Astrocyte (in vitro differentiated cells and primary cell): ENCODE measurements around the gene HOXA2. TPM values are rescaled to one million over a fixed set of nuclear protein-coding genes. Genes with fewer than 3 reads are reported as not detected.

Experiments
- DNase-seq: peaks from one replicate; pipeline ENCODE4 v3.0.0-alpha.2; 2010; ENCODE audit warnings: low read depth
- FAIRE-seq: peaks from 2 replicates; lab custom pipeline; 2011; peaks lifted over from hg19 to GRCh38; lab: Jason Lieb, UNC
- H2AFZ ChIP-seq: 2 replicates; pipeline ENCODE4 v1.6.0; 2012; ENCODE audit warnings: low read depth, low read length, inconsistent platforms
- H3K27ac ChIP-seq: 2 replicates; pipeline ENCODE4 v1.5.1; 2011; ENCODE audit warnings: low read depth, low read length, inconsistent platforms
- H3K27me3 ChIP-seq: 2 replicates; pipeline ENCODE4 v1.6.0; 2011; ENCODE audit warnings: low read length, inconsistent platforms; ENCODE audit not compliant: insufficient read depth
- H3K36me3 ChIP-seq: 2 replicates; pipeline ENCODE4 v1.5.1; 2011; ENCODE audit warnings: low read length, inconsistent platforms; ENCODE audit not compliant: insufficient read depth
- H3K4me1 ChIP-seq: 2 replicates; pipeline ENCODE4 v1.5.1; 2011; ENCODE audit warnings: low read length, inconsistent platforms; ENCODE audit not compliant: insufficient read depth
- H3K4me2 ChIP-seq: 2 replicates; pipeline ENCODE4 v1.6.0; 2012; ENCODE audit warnings: low read length, inconsistent platforms
- H3K4me3 ChIP-seq: 2 replicates; pipeline ENCODE4 v1.5.1; 2011; ENCODE audit warnings: low read depth, mild to moderate bottlenecking, low read length, inconsistent platforms; ENCODE audit not compliant: insufficient read depth
- H3K79me2 ChIP-seq: 2 replicates; pipeline ENCODE4 v1.6.0; 2012; ENCODE audit warnings: mild to moderate bottlenecking, low read length, inconsistent platforms; ENCODE audit not compliant: insufficient read depth
- H3K9ac ChIP-seq: 2 replicates; pipeline ENCODE4 v1.6.0; 2012; ENCODE audit warnings: mild to moderate bottlenecking, low read length, inconsistent platforms
- H3K9me3 ChIP-seq: 2 replicates; pipeline ENCODE4 v1.5.1; 2012; ENCODE audit warnings: low read depth, mild to moderate bottlenecking, low read length, inconsistent platforms; ENCODE audit not compliant: insufficient read depth
- H4K20me1 ChIP-seq: 2 replicates; pipeline ENCODE4 v1.6.0; 2012; ENCODE audit warnings: low read length, inconsistent platforms; ENCODE audit not compliant: insufficient read depth
- H3K27ac Mint-ChIP-seq: one replicate; pipeline ENCODE4 v1.8.0; 2021; ENCODE audit warnings: mild to moderate bottlenecking, mixed read lengths; ENCODE audit not compliant: unreplicated experiment
- H3K27me3 Mint-ChIP-seq: one replicate; pipeline ENCODE4 v1.8.0; 2021; ENCODE audit warnings: low read depth, mixed read lengths; ENCODE audit not compliant: unreplicated experiment
- H3K36me3 Mint-ChIP-seq: one replicate; pipeline ENCODE4 v1.8.0; 2021; ENCODE audit warnings: low read depth, mixed read lengths; ENCODE audit not compliant: unreplicated experiment
- H3K4me1 Mint-ChIP-seq: one replicate; pipeline ENCODE4 v1.8.0; 2021; ENCODE audit warnings: low read depth, mixed read lengths; ENCODE audit not compliant: unreplicated experiment
- H3K4me3 Mint-ChIP-seq: one replicate; pipeline ENCODE4 v1.8.0; 2021; ENCODE audit warnings: mild to moderate bottlenecking, moderate library complexity, mixed read lengths; ENCODE audit not compliant: unreplicated experiment
- H3K9me3 Mint-ChIP-seq: one replicate; pipeline ENCODE4 v1.8.0; 2021; ENCODE audit warnings: mild to moderate bottlenecking, mixed read lengths; ENCODE audit not compliant: unreplicated experiment
- CTCF ChIP-seq: IDR thresholded peaks from 2 replicates; pipeline ENCODE4 v1.5.1; 2011; ENCODE audit warnings: low read depth, mild to moderate bottlenecking, inconsistent platforms, low read length, moderate library complexity; ENCODE audit not compliant: insufficient read depth
- EZH2 ChIP-seq: IDR thresholded peaks from 2 replicates; pipeline ENCODE4 v1.6.1; 2012; ENCODE audit warnings: mild to moderate bottlenecking, low read length, inconsistent platforms; ENCODE audit not compliant: insufficient read depth
- total RNA-seq: library from RNA; stranded (reverse); gene quantifications from 2 replicates; pipeline ENCODE4 v1.2.1, GENCODE V29; 2021

The HOXA2 gene
- total RNA-seq, 1 donor from 2014 or later = not detected

GRCh38 chr7:27145165-27145913 is 42.9 kb upstream of the HOXA2 start:
- no peak overlapping the region for H2AFZ ChIP-seq
- H3K36me3 ChIP-seq = no peaks in the 10 kb centered on the region
- H4K20me1 ChIP-seq = peaks cover 2% of the 10 kb centered on the region
- peaks cover 18% of the 10 kb centered on the region for H3K9me3 ChIP-seq
- H3K4me3 ChIP-seq = no peak overlapping the region
- H3K27ac ChIP-seq = no peak overlapping the region
- peaks cover 52% of the 10 kb centered on the region for H3K9me3 Mint-ChIP-seq
- no peak overlapping the region for H3K27ac Mint-ChIP-seq
- H3K27me3 Mint-ChIP-seq = peaks cover 89% of the 10 kb centered on the region
- no peak for DNase-seq
- no peak for TF ChIP-seq CTCF
- peak; percentile 79 for TF ChIP-seq EZH2
- no peaks in the 10 kb centered on the region for H3K4me1 ChIP-seq
- peaks cover 3% of the 10 kb centered on the region for H3K36me3 Mint-ChIP-seq
- H3K9ac ChIP-seq = no peak overlapping the region
- no peaks in the 10 kb centered on the region for H3K79me2 ChIP-seq
- H3K27me3 ChIP-seq = peaks cover 96% of the 10 kb centered on the region
- no peaks in the 10 kb centered on the region for H3K4me1 Mint-ChIP-seq
- no peak overlapping the region for H3K4me3 Mint-ChIP-seq
- FAIRE-seq = no peak
- H3K4me2 ChIP-seq = peak overlapping the region; percentile 33

- Mint-ChIP-seq H3K4me1 (no peaks in the 10 kb centered on the region), H3K4me3 (no peak overlapping the region), H3K27me3 (peaks cover 89% of the 10 kb centered on the region), H3K27ac (no peak overlapping the region), H3K9me3 (peaks cover 52% of the 10 kb centered on the region), H3K36me3 (peaks cover 3% of the 10 kb centered on the region)
- no peak for DNase-seq
- H3K36me3 ChIP-seq = no peaks in the 10 kb centered on the region
- H3K4me3 ChIP-seq = no peak overlapping the region
- no peak for FAIRE-seq
- no peak for TF ChIP-seq CTCF
- TF ChIP-seq EZH2 = no peak
- peak overlapping the region; percentile 33 for H3K4me2 ChIP-seq
- H3K9ac ChIP-seq = no peak overlapping the region
- peaks cover 18% of the 10 kb centered on the region for H3K9me3 ChIP-seq
- H2AFZ ChIP-seq = no peak overlapping the region
- peaks cover 97% of the 10 kb centered on the region for H3K27me3 ChIP-seq
- H3K27ac ChIP-seq = no peak overlapping the region
- H3K4me1 ChIP-seq = no peaks in the 10 kb centered on the region
- no peaks in the 10 kb centered on the region for H3K79me2 ChIP-seq
- H4K20me1 ChIP-seq = peaks cover 2% of the 10 kb centered on the region
Measured at GRCh38 chr7:27144781-27145164, 42.3 kb upstream of the HOXA2 start.
